GM21529 (cell line): ENCODE results near the gene ABCF2.

Source experiments
- ATAC-seq: cut with Tn5 transposase; IDR thresholded peaks from one replicate; pipeline ENCODE4 v1.9.1; 2021; ENCODE audit not compliant: unreplicated experiment

The ABCF2 gene

GRCh38 chr7:151226875-151227782 is at the start of gene ABCF2:
Gene ABCF2, minus strand, starts transcription at chr7:151227205. Its CDS starts 747 bp downstream, at chr7:151226458.
- peak; percentile 99 for ATAC-seq

- ATAC-seq: no peak
These were observed 49.0 kb upstream of the ABCF2 start for GRCh38 chr7:151275813-151276577.

GRCh38 chr7:151274936-151275812 is 48.2 kb upstream of the ABCF2 start:
- ATAC-seq: no peak

- no peak for ATAC-seq
These were observed 47.4 kb upstream of the ABCF2 start for GRCh38 chr7:151274396-151274795.

- no peak for ATAC-seq
These were observed 46.8 kb upstream of the ABCF2 start for GRCh38 chr7:151273651-151274390.

GRCh38 chr7:151272877-151273276 is 45.9 kb upstream of the ABCF2 start:
- ATAC-seq: no peak

GRCh38 chr7:151272405-151272804 is 45.4 kb upstream of the ABCF2 start:
- ATAC-seq: no peak

GRCh38 chr7:151271699-151272355 is 44.8 kb upstream of the ABCF2 start:
- no peak for ATAC-seq

DNA sequence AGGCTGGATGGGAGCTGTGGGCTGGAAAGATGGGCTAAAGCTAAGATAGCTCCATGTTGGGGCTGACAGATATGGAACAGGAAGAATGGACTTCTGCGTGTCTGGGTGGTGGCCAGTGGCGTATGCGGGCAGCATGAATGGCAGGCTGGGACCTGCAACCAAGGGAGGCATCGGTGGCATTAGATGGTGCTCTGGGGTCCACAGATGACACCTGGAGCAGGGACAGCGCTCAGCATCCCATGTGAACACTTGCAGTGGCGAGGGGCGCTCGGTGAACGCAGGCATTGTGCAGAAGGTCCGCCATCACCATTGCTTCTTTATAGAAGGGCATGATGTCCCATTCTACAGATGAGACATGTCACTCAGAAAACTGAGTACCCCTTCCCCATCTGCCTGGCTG is 42.5 kb upstream of the ABCF2 start:
- no peak for ATAC-seq

- no peak for ATAC-seq
These were observed 38.4 kb upstream of the ABCF2 start for GRCh38 chr7:151265351-151265931.

GRCh38 chr7:151264615-151265014 is 37.6 kb upstream of the ABCF2 start:
- no peak for ATAC-seq

GRCh38 chr7:151261529-151261928 is 34.5 kb upstream of the ABCF2 start:
- ATAC-seq: no peak

GRCh38 chr7:151260883-151261282 is 33.9 kb upstream of the ABCF2 start:
- no peak for ATAC-seq

- no peak for ATAC-seq
These were observed 33.5 kb upstream of the ABCF2 start for GRCh38 chr7:151260471-151260870.

GRCh38 chr7:151257990-151258389 is 31.0 kb upstream of the ABCF2 start:
- ATAC-seq: no peak

- no peak for ATAC-seq
These were observed 29.5 kb upstream of the ABCF2 start for GRCh38 chr7:151256410-151257045.

DNA sequence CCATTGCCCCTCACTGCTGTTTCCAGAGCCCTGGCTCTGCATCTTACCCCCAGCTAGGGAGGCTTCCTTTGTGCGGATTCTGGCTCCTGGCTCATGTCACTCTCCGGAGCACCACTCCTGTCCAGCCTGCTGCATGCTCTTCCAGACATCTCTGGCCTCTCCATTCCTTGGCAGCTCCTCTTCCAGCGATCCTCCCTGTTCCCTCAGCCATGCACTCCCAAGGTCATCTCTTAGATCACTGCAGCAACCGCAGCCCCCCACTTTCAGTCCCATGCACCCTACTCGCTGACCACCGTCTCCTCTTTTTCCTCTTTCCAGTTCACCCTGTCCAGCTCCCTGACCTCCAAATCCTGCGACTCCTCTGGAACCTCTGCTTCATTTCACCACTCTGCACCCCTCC is 28.4 kb upstream of the ABCF2 start:
- ATAC-seq: no peak

- no peak for ATAC-seq
These were observed 27.8 kb upstream of the ABCF2 start for GRCh38 chr7:151254851-151255250.

DNA sequence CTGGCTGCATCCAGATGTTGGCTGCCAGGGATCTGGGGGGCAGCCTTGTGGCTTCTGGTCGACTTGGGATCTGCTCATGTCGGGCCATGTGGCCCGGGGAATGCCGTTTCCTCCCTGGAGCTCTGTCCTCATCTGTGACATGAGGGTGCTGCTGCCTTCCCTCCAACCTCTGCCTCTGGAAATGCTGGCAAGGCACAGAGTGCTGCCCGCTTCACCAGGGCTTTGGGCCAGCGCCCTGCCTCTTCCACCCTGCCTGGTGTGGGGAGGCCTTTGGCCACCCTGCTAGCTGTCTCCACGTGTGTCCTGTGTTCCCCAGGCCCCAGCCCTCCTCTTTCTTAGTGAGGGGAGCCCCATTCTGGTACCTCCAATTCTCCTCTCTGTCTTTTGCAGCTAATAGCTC is 27.3 kb upstream of the ABCF2 start:
- no peak for ATAC-seq
